KBM-7 (cell line): ENCODE measurements around the gene GNB1.

Experiments
- DNase-seq: peaks from one replicate; pipeline ENCODE4 v3.0.0-alpha.2; 2015
- in situ Hi-C: fragments of 300-500 bp; cut with MboI; formaldehyde crosslinking; loops from 2 replicates; pipeline ENCODE4 v1.14.3; 2020; ENCODE audit warnings: low sequenced_read_pairs, low pct_unique_long_range_greater_than_20kb, mixed read lengths

Gene GNB1

GRCh38 chr1:1802871-1803270 lies 88.0 kb downstream of the GNB1 start:
- in situ Hi-C loops, result no loop called here
- no peak for DNase-seq

- in situ Hi-C loops, result no loop called here
- DNase-seq, result no peak
These were observed 91.2 kb downstream of the GNB1 start for GRCh38 chr1:1799716-1800115.

- no peak for DNase-seq
- in situ Hi-C loops, result no loop called here
These were observed 93.1 kb downstream of the GNB1 start for GRCh38 chr1:1797731-1798341.

DNA sequence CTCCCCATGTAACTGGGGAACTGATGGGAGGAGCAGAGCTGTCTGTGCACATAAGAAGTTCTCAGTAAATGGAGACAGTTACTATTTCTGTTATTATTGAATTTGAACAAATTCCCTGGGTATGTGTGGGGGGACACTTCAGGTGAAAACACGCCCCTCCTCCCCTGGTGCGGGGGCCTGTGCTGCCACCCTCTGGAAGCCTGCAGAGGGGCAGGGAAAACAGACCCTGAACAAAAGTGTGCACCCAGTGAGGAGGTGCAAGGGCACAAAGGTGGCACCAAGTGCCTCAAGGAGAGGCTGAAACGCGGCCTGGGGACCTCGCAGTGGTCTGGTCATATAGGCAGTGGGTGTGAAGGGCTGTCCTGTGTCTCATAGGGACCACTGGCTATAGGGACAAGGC lies 94.4 kb downstream of the GNB1 start:
- DNase-seq, result peak; percentile 15
- in situ Hi-C loops, result no loop called here

DNA sequence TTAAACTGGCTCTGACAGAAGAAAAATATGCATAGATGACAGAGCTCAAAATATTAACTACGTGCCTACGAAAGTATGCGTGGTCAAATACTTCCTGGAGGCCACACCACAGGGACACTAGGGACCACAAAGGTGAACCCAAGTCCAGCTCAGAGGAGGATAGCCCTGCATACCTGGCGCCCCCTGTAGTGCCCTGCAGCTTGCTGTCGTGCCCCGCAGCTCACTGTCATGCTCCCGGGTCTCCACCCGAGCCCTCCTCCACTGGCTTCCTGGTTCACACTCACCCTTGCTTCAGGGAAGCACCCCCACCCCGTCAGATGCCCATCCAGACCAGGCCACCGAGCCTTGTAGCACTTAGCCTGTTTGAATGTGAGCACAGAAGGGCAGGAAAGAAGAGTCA lies 95.9 kb downstream of the GNB1 start:
- in situ Hi-C loops, result no loop called here
- DNase-seq, result no peak

- in situ Hi-C loops, result no loop called here
- no peak for DNase-seq
These were observed 97.2 kb downstream of the GNB1 start for GRCh38 chr1:1793481-1794244.

- in situ Hi-C loops, result no loop called here
These were observed 102.0 kb downstream of the GNB1 start for GRCh38 chr1:1788646-1789431.

GRCh38 chr1:1788136-1788535 lies 102.8 kb downstream of the GNB1 start:
- in situ Hi-C loops, result no loop called here
- no peak for DNase-seq

More at GRCh38 chr1:1788646-1789431, 102.0 kb downstream of the GNB1 start:
- peak; percentile 31 for DNase-seq

DNA sequence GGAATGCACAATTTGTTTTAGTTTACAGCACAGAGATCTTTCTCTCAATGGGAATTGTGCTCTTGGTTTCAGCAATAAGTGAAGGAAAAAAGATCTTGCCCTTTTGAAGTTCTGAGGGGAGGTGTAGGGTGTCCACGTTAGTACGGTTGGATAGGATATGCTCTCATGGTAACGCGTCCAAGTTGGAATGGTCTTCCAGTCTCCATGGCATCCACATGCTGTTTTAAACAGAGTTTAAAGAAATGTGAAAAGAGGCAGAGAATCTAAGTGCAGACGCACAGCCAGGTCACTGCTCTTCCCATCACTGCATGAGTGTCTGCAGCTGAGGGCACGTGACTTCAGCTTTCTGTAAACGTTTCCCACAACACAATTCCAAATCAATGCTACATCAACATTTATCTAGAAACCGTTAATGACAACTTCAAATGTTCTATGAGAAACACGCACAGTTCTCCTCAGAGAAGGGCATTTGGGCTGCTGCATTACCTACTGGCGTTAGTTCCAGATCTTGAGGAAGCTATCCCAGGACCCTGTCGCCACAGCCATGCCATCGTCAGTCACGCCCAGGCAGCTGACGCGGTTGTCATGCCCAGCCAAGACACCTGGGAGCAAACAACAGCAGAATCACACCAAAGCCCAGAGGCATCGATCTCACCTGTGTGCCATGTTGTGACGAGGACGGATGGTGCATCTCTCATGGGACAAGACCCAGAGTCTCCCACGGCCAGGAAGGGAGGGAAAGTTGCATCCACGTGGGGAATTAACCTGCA lies 103.9 kb downstream of the GNB1 start:
- in situ Hi-C loops, result no loop called here

DNA sequence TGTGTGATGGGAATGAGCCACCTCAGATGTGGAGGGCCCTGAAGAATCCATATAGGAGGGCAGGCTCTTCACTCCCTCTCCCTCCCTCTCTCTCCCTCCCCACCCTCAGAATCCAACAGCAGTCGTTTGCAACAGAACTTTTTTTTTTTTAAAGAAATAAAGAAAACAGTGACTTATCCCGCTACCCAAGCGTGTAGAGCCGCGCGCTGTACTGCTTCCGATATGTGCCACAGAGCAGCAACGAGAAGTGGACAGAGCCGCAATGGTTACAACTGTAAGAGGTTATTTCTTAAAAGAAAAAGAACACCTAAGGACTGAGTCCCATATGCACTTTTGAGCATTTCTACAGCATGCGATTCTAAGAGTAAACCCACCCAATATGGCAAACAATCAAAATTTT lies 105.2 kb downstream of the GNB1 start:
- in situ Hi-C loops, result no loop called here

More for the DNA sequence above, 103.9 kb downstream of the GNB1 start:
- no peak for DNase-seq

DNA sequence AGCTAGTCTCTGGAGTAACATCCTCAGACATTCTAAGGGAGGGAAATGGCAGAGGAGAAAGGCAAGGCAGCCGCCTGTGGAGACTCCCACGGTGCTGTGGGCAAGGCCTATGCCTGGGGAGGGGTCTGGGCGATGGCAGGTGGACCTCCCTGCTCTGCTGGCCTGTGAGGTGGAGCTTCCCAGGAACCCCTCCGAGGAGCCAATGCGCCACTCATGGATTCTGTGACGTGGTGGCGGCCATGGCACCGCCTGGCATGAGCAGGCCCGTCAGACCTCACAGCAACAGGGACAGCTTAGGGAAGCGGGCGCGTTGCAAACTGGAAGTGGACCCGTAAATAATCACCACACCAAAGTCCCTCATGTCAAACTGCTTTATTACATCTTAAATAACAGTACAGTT lies 106.0 kb downstream of the GNB1 start:
- in situ Hi-C loops, result no loop called here
- DNase-seq, result no peak

More for the DNA sequence above, 105.2 kb downstream of the GNB1 start:
- no peak for DNase-seq

DNA sequence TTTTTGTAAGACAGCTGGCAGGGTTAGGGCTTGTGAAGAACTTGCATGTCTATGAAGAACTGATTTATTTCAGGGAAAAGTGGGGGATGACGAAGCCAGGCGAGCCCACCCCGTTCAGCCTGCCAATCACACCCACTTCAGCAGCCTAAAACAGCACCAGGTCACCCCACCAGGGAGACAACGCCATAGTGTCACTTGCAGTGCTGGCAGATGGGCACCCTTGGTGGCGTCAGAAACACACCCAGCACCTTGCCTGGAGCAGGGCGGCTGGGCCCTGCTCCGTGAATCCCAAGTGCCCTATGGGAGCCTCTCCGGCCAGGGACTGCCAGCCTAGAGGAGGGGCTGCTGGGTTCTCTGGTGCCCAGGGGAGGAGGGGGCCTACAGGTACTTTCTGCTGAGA lies 107.6 kb downstream of the GNB1 start:
- DNase-seq, result no peak
- in situ Hi-C loops, result no loop called here

DNA sequence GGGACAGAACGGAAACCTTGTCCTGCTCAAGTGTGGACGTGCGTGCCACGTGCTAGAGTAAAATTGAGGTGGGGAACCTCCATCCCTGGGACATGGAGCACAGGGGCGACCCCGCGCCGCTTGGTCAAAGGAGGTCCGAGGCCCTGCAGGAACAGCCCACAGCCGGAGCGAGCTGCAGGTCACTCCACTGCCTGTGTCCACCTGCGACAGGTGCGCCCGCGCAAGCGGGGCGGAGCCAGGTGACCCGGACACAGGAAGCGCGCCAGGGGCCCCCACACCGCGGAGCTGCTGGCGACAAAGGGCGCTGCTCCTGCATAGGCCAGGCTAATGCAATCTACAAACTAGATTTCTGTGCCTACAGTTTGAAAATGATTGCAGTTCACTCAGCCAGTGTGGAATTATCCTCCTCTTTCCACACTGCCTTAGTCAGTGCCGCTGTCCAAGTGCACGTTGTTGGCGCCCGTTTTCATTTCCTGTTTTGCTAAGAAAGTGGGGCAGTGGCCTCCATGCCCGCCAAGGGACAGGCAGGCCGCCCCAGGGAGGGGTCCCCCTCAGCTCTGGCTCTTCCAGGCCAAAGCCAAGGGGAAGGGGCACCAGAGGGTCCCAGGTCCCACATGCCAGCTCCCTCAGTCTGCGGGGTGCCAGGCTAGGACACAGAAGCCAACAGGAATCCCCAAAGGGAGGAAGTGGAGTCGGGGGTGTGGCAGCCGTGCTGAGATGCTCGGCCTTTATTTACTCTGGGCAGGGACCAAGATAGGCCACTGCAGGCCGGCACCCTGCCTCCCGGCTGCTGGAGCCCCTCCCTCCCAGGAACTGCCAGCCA lies 108.3 kb downstream of the GNB1 start:
- peak; percentile 38 for DNase-seq
- in situ Hi-C loops, result no loop called here

- no peak for DNase-seq
- in situ Hi-C loops, result no loop called here
These were observed 109.4 kb downstream of the GNB1 start for GRCh38 chr1:1781526-1781903.

- in situ Hi-C loops, result no loop called here
These were observed 110.0 kb downstream of the GNB1 start for GRCh38 chr1:1780598-1781525.

DNA sequence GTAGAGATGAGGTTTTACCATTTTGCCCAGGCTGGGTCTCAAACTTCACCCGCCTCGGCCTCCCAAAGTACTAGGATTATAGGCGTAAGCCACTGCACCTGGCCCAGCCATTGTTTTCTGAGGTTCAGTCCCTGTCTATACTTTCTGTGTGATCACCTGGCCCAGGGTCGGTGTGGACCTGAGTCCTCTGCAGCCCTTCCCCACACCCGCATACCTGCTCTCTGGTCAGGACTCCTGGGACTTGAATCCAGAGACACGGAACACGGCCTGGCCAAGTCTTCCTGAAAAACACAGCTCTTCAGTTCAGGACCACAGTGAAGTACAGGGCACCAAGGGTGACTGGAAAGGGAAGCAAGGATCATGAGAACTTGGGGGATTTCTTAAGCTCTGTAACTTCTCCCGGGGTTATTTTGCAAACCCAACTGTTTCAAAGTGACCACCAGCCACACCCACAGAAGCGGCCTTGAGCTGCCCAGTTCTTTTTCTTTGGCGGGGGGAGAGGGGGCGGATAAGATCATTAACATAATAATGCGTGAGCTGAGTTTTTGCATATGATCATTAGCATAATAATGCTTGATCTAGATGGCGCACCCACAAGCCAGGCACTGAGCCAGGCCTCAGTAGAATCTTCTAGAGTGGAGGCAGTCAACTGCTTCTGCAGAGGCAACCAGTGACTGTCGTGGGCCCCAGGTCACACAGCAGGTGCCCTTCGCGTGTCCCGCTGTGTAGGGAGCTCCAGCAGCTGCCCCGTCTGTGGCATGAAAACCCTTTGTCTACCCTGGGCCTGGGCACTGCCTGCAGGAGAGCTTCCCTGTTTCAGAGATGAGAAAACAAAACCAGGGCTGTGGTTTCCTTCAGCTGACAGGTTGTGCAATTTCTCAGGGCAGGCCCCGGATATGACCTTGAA lies 110.9 kb downstream of the GNB1 start:
- peak; percentile 85 for DNase-seq
- in situ Hi-C loops, result no loop called here

More at GRCh38 chr1:1780598-1781525, 110.0 kb downstream of the GNB1 start:
- DNase-seq, result no peak

DNA sequence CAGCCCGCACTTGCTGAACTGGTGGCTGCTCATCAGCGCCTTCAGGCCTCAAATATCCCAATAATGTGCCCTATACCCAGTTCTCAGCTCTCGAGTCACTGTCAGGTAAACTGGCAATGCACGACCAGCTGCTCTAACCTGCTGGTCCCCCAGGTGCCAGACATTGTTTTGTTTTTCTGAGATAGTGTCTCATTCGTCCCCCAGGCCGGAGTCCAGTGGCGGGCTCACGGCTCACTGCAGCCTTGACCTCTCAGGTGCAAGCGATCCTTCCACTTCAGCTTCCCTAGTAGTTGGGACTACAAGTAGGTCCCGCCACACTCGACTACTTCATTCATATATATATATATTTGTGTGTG lies 111.6 kb downstream of the GNB1 start:
- no peak for DNase-seq
- in situ Hi-C loops, result no loop called here
